GM19468 (cell line): Measurements from ENCODE around the gene ULBP2.
"Not testable (repeated sequence)": the region's sequence is repeated elsewhere in the genome, so short reads cannot be mapped to it uniquely, and the experiment has no call there.

Experiments
- ATAC-seq: cut with Tn5 transposase; IDR thresholded peaks from one replicate; pipeline ENCODE4 v1.9.1; 2021; ENCODE audit warnings: mild to moderate bottlenecking, moderate library complexity, moderate number of reproducible peaks; ENCODE audit not compliant: unreplicated experiment; ENCODE audit errors: extremely low read depth

ULBP2 gene

DNA sequence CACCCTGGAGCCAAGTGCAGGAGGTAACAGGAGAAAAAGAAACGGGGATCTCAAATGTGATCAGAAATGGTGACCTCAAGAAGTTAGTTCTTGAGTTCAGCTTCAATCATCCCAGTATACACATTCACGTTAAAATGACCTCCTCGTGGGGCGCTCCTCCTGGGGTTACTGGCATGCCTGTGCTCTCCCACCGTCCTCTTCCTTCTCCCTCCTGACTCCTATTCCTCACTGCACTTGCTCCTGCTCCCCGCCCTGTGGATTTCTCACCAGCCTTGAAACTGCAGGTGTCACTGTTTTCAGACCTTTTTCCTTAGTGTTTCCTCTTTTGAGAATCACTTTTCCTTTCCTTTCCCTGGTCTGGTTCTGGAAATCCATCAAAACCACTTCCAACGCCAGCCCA is 4.8 kb downstream of the ULBP2 start:
- ATAC-seq, result not testable (repeated sequence)

DNA sequence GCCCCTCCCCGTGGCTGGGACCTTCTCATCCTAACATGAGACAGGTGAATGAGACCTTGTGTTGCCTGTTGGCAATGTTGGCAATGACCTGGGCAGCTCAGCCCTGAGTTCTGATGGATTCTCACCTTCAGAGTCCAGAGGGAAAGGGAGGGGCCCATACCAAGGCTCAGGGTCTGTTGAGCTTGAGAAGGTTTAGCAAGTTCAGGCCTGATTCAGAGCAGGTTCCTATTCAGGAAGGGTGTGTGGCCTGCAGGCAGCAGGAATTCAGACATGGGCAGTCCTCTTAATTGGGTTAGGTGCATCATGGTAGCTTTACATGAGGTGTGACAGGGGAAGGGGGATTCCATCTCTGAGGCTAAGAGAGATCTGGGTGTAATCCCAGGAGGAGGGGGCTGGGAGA is 5.7 kb downstream of the ULBP2 start:
- not testable (repeated sequence) for ATAC-seq

DNA sequence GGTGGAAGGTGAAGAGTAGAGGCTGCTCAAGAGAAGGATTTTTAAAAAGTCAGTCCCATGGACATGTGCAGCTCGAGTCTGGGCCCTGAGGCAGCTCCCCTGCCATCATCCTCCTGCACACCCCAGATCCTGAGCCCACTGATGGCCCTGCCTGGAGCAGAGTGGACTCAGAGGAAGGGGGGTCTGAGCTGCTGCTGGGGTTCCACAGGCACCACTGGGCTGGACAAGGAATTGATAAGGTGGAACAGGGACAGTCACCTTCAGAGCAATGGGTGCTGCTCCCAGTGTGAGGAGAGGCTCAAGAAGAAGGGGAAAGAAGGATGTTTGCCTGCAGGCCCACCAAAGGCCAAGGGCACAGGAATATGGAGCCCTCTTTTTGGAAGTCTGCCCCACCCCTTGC is 6.2 kb downstream of the ULBP2 start:
- ATAC-seq, result no peak

DNA sequence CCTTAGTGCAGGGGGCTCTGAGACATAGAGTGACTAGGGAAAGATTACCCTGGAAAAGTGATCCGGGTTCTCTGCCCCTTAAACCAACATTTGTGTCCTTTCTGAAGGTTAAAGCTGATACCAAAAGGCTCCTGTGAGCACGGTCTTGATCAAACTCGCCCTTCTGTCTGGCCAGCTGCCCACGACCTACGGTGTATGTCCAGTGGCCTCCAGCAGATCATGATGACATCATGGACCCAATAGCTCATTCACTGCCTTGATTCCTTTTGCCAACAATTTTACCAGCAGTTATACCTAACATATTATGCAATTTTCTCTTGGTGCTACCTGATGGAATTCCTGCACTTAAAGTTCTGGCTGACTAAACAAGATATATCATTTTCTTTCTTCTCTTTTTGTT is 6.8 kb downstream of the ULBP2 start:
- no peak for ATAC-seq

DNA sequence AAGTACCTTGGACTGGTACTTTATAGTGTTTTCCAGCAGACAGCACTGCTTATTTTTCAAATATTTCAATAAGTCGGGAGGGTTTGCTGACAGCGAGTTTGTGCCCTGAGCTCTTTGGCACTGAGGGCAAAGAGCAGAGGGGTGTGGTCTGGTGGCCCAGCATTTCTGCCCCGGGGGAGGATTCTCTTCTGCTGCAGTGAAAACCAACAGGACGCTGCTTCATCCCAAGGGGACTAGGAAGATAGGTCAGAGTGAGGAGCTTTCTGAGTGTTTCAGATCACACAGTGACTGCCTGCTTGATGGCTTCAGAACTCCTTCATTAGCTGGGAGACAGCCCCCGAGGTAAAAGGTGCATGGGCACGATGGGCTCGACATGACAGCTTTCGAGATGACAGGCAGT is 8.6 kb downstream of the ULBP2 start:
- ATAC-seq, result no peak

DNA sequence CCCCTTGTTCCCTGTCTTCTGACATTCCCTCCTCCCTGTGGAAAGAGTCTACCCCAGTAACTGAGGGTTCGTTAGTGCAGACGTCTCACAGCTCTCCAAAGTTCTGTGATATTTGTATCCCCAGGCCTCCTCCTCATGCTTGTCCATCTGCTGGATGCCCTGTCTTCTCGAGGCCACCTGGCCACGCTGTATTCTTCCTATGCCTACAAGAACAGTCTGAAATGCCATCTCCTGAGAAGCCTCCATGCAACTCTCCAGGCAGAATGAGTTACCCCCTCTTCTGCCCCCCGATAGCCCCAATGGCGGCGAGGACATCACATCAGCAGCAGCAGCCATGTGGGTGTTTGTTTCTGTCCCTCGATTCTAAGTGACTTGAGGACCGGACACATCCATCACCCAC is 9.3 kb downstream of the ULBP2 start:
- no peak for ATAC-seq

DNA sequence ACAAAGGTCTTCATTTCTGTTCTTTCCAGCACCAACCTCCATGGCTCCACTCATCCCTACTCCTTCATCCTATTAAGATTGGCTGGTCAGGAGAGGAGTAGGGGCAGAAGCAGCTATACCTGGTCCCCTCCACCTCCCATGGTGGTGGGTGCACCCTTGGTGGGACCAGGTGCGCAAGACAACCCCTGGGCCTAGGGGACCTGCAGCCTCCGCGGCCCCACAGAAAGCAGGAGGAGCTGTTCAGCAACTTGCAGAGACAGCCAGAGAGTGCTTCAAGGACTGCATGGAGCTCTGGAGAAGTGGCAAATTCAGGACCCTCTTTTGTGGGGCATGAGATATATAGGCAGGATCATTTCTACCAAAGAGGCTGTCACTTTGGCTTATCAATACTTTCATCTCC is 9.8 kb downstream of the ULBP2 start:
- ATAC-seq, result no peak

DNA sequence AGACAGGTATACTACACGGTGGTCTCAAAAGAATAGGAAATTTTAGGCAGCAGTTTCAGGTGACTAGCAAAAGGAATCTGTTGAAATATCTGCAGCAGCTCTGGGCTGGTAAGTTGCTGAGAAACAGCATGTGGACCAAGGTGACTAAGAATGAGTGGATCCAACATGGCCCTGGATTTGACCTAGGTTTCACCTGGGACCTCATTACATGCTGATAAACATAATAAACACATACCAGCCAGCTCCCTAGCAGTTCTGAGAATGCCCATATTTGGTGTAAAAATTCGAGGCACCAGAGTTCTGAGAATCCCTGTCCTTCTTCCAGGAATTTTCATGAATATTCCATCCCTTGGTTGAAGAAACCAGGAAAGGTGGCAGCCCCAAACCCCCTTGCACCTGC is 11.6 kb downstream of the ULBP2 start:
- ATAC-seq, result not testable (repeated sequence)

DNA sequence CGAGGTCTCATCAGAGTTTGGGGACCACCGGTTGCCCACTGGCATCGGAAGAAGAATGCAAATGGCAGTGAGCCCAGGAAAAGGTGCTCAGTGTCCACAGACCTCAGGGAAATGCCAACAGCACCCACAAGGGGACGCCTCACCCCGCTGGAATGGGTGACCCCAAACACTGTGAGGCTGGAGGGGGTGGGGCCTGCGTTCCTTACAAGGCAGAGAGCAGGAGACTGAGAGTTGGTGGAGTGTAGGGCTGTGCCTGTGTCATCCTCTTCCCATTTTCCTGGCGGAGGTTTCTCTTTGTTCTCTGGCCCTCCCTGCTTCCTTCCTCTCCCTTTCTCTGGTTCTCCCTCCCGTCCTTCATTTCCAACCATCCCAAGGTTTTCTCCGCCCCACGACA is 12.1 kb downstream of the ULBP2 start:
- ATAC-seq, result not testable (repeated sequence)

DNA sequence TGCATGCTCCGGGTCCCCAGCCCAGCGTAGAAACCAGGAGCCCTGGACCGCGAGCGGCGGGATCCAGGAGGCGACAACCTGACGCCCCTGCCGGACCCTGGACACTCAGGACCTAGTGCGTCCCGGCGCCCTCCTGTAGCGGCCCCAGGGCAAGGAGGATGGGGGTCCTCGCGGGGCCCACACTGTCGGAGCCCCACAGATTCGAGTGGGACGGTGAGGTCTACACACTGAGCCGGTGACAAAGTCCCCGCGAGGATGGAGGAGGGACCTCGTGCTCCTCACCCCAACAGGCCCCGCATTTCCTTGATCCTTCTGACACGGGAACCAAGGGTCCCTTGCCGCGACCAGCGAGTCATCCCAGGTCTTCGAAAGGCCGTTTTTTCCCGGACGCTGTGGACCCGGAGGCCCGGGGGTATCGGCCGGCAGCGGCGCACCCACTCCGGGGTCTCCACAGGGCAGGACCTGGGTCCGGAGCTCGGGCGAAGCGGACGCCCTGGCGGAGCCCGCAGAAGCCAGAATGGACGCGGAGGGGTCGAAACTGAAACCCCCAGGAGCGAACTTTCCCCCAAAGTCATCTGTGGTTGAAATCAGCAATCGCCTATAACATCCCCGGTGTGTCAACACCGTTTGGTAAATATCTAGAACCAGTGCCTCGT is 12.6 kb downstream of the ULBP2 start:
- not testable (repeated sequence) for ATAC-seq

DNA sequence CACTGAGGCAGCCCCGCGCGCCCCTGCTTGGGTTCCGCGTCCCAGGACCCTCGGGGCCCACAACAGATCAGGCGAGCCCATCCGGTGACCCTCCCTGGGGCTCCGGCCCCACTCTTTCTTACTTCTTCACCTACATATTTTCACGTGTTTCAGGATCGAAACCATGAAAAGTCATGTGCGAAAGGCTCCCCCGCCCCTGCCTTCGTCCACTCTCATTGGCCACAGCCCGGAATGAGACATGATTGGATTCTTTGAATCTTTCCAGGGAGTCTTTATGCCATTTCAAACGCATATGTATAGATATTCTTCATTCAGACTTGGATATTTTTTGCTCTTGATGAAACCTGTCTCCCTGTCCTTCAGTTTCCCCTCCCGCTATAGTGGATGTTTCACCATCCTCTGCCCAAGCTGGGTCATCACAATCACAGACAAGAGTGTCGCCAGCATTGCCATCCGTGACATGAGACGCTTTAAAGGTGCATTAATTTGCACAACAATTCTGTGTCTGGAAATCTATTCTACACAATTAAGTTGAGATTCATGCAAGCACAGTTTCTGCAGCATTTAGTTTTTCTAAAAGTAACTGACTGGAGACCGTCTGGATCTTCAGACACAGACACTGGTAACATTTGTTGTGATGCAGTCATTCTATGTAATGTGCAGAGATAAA is 13.3 kb downstream of the ULBP2 start:
- ATAC-seq, result not testable (repeated sequence)

DNA sequence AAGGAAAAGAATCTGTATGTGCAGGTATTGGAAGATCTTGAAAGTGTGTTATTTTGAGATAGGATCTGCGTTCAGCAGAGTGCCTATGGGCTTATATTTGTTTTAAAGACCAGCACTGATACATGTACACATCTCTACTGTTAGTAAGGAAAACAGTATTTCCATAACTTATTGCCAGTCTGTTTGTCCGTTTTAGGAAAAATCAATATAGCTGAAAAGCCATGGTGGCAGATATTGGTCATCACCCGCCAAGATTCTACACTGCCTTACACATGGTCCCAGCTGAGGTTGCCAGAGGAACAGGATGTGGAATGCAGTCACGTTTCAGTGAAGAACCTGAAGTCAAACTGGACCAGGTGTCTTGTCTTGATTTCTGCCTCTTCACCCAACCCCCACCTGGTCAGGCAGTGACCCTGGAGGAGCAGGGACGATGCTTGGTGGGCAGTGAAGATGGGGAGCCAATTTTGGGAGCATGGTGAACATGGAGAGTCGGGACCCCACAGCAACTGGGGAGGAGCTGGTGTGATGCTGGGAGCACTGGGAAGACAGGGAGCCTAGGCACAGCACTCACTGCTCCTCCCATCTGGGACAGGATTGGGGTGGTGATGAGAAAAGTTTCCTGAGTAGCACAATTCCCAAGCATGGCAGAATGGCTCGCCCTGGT is 14.0 kb downstream of the ULBP2 start:
- ATAC-seq, result not testable (repeated sequence)

DNA sequence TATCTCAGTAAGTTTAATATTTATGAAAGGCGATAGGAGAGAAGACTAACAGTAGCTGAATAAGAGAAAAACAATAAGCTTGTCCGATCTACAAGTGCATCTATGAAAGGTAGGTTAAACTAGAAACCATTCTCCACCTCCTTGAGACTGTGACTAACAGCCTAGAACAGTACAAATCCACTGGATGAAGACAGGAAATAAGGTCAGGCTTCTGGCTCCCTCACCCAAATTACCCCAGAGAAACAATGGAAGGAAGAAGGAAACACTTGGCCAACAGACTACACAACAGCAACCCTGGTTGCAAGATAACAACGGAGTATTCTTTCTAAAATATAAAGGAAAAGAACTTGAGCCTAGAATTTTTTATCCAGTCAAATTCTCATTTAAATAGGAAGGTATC is 16.3 kb downstream of the ULBP2 start:
- ATAC-seq, result not testable (repeated sequence)

DNA sequence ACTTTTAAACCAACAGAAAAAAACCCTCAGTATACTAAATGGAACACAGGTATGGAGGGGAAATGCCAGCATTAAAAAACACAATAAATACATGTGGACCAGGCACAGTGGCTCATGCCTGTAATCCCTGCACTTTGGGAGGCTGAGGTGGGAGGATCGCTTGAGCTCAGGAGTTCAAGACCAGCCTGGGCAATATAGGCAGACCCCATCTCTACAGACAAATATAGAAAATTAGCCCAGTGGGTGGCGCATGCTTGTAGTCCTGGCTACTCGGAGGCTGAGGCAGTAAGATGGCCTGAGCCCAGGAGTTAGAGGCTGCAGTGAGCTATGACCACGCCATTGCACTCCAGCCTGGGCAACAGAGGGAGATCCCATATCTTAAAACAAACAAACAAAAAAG is 18.0 kb downstream of the ULBP2 start:
- not testable (repeated sequence) for ATAC-seq

DNA sequence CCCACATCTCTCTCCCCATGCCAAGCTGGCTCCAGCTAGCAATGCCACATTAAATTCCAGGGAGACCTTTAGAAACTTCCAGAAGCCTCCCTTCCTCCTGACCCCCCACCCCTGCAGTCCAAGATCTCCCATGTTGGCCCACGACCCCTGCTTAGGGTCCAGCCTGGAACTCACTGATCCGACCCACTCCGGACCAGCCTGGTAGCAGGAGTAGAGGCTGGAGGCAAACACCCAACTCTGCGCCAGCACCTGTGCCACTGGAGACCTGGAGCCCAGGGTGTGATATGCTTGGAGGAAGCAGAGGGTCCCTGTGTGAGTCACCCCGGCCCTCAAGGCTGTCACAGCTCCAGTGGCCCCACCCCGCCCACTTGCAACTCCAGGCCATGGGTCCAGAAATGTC is 18.7 kb downstream of the ULBP2 start:
- ATAC-seq, result no peak

DNA sequence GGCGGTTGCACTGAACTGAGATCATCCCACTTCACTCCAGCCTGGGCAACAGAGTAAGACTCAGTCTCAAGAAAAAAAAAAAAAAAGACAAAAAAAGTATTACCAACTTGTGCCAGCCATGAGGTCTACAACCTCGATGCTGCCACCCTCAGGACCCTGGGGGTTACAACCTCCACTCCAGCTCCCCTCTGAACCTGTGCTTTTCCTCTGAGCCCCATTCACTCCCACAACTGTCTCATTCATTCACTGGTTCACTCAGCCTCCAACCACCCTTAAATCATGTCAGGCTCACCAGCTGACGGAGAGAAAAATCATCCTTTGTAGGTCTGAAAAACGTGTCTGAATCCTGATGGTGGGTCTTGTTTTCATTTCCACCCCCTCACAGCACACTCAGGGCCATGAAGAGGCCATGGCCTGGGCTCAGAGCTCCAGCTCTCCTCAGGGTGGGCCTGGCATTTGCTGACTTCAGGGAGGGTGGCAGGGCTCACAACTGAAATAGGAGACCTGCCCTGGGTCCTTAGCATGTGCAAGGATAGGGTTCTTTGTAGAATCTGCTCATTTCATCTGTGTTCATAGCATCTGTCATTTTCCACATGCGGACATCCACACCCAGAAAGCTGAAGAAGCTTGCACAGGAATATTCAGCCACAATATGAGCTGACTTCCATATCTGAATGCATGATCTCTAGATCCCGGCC is 20.1 kb downstream of the ULBP2 start:
- ATAC-seq, result no peak

DNA sequence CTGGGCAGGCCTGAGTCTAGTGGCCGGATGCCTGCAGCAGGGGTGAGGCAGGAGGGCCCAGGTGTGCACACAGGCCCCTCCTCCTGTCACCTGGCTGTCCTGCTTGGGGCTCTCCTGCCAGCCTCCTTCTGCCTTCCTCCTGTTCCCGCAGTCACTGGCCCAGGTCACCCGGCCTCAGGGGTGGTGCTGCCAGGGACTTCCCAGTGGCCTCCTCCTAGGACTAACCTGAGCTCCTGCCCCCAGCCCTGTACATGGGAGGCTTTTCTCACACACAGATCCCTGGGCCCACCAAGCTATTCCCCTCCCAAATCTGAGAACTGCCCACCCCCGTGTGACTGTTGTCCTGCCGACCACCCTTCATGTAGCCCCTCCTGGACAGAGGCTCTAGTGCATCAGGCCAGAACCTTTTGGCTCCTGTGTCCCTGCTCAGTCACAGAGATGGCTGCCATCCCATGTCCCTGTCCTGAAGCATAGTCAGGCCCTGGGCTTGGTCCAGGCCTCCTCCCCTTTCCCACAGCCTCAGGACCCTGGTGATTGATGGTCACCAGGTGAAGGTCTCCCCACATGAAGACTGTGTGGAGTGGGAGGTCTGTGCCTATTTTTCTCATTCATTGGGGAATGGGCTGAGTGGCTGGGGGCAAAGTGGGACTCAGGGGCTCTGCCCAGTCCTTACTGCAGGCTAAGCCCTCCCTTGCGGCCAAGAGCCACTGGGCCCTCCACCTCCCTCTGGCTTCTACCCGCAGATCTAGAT is 20.8 kb downstream of the ULBP2 start:
- no peak for ATAC-seq

DNA sequence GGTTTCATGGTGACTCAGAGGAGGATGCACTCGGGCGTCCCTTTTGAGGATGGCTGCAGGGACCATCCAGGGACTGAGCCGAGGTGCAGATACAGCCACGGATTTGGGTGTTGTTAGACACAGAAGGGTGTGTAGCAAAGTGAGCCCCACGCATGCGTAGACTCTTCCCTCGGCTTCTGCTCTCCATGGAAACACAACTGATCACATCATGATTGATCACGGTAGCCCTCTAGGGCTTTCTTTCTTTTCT is 21.3 kb downstream of the ULBP2 start:
- ATAC-seq, result no peak

DNA sequence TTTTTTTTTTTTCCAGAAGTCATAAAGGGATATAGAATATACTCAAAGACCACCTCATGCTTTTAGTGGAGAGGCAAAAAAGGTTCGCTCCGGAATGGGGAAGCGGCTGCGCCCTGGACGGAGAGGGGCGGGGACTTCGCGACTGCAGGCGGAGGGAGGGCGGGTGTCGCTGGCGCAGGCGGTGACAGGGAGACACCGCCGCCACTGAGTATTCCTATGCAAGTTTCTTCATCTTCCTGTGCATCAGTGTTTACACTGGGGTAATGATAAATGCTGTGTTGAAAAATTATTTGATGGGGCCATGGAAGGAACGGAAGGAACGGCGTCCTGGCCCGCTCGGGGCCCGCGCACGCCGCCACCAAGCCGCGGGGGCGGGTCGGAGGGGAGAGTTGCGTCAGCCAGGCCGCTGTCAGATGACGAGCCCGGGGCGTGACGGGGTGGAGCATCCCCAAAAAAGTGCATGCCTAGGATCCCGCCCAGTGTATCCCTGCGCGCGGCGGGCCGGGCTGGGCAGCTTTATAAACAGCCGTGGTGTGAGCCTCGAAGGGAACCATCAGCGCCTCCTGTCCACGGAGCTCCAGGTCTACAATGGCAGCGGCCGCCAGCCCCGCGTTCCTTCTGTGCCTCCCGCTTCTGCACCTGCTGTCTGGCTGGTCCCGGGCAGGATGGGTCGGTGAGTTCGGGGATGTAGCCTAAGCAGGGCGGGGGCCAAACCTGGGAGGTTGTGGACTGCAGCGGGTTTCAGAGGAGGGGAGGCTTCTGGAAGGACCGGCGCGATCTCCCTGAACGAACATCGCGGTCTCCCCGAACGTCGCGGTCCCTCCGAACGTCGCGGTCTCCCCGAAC is 21.9 kb downstream of the ULBP2 start, which contains the start of gene ULBP1:
Gene ULBP1 (plus strand): TSS at position 482 of the 846 bp plus-strand sequence. CDS start 107 bp downstream, at position 589.
- ATAC-seq, result no peak
